Prostate gland (tissue), 2 donors: ENCODE results near the gene INAVA. TPM values are rescaled to one million over a fixed set of nuclear protein-coding genes. Genes with fewer than 3 reads are reported as not detected.

ENCODE experiments used
- DNase-seq: peaks from one replicate; pipeline ENCODE4 v3.0.0-alpha.2; 2019; ENCODE audit warnings: low spot score
- H3K27ac ChIP-seq, 2 donors: fragments of 200-600 bp; sonication (generic); 2 replicates each; pipeline ENCODE4 v1.5.1; 2017 to 2019
- H3K27me3 ChIP-seq: fragments of 200-600 bp; sonication (generic); replicated peaks from 2 replicates; pipeline ENCODE4 v1.5.1; 2019; ENCODE audit not compliant: insufficient read depth
- H3K36me3 ChIP-seq, 2 donors: fragments of 200-600 bp; sonication (generic); 1 replicate in 1 of 2; 2 replicates in 1 of 2; pipeline versions ENCODE4 v1.5.1 to v1.8.1; 2017 to 2019
- H3K4me1 ChIP-seq: fragments of 200-600 bp; sonication (generic); replicated peaks from 2 replicates; pipeline ENCODE4 v1.5.1; 2019
- H3K4me3 ChIP-seq, 2 donors: fragments of 200-600 bp; sonication (generic); 2 replicates each; pipeline ENCODE4 v1.5.1; 2017 to 2019
- H3K9me3 ChIP-seq: fragments of 200-600 bp; sonication (generic); 2 replicates; pipeline ENCODE4 v1.5.1; 2017
- POLR2A ChIP-seq: fragments of 450-650 bp; IDR thresholded peaks from one replicate; pipeline ENCODE4 v1.6.1; 2016; ENCODE audit warnings: antibody characterized with exemption, mild to moderate bottlenecking
- POLR2AphosphoS5 ChIP-seq: sonication (generic); formaldehyde crosslinking; IDR thresholded peaks from one replicate; pipeline ENCODE4 v1.6.1; 2017; ENCODE audit warnings: antibody characterized with exemption
- WGBS: methylation state at CpG from one replicate; pipeline ENCODE4 v1.1.5; 2018; 5-methylcytosine and 5-hydroxymethylcytosine counted together
- intact Hi-C: fragments of 100-400 bp; cut with DNase I; formaldehyde crosslinking; loops from one replicate; pipeline ENCODE4 v1.14.2; 2022
- total RNA-seq, 2 donors: library from RNA; depleted of rRNA; stranded (reverse); fragments of >200 nt; gene quantifications; one replicate each; pipeline ENCODE4 v1.1.0, GENCODE V29; 2016
- TF ChIP-seq, protein P1 (sequence below), 4 experiments: fragments of 200-600 bp in 2 of 4; fragments of 450-650 bp in 2 of 4; sonication (generic) in 2 of 4; IDR thresholded peaks; 1 replicate in 3 of 4; 2 replicates in 1 of 4; pipeline ENCODE4 v1.5.1; 2016 to 2019; ENCODE audit warnings: antibody characterized with exemption in 4 of 4, mild to moderate bottlenecking in 2 of 4, moderate library complexity in 2 of 4

The INAVA gene
- total RNA-seq, 2 donors from 2014 or later = 7.4 to 27.1 TPM

DNA sequence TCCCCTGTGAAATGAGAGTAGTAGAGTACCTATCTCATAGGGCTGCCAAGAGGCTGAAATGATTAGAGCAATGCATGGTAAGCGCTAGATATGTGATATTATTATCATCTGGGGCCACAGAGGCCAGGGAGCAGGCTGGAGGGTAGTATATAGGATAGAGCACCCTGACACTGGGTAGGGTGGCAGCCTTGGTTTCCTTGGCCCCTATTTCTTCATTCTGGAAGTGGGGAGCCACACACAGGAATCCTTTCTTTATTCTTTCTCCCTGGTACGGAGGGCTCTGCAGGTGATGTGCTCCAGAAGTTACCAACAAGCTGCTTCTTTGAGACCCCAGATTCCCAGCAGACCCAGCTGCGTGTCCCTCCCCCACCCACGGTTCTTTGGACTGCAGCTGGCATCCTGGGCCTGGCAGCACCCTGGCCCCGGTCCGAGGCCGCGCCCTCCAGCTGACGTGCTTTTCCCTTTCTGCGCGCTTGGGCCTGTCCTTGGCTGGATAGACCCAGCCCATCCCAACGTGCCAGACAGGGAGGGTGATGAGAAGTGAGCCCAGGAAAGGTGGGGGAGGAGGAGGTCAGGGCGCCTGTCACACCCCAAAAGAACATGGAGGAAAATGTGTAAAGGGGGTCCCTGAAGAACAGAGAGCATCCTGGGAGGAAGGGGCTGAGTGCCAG, 18.2 kb downstream of the INAVA start:
- Histone ChIP-seq H3K27ac (peak overlapping the region in 1 of 2 donors; percentile 9), H3K9me3 (no peaks in the 10 kb centered on the region), H3K27me3 (no peaks in the 10 kb centered on the region), H3K4me1 (no peaks in the 10 kb centered on the region), H3K4me3 (no peak overlapping the region), H3K36me3 (no peaks in the 10 kb centered on the region)
- intact Hi-C loops = no loop called here
- WGBS = 42% methylated on average over 13 of the region's 13 CpGs
- peak; percentile 77 for DNase-seq
- peak; percentile 66 for TF ChIP-seq POLR2AphosphoS5
- peak; percentile 25 for TF ChIP-seq POLR2A
- TF ChIP-seq, protein P1, sequence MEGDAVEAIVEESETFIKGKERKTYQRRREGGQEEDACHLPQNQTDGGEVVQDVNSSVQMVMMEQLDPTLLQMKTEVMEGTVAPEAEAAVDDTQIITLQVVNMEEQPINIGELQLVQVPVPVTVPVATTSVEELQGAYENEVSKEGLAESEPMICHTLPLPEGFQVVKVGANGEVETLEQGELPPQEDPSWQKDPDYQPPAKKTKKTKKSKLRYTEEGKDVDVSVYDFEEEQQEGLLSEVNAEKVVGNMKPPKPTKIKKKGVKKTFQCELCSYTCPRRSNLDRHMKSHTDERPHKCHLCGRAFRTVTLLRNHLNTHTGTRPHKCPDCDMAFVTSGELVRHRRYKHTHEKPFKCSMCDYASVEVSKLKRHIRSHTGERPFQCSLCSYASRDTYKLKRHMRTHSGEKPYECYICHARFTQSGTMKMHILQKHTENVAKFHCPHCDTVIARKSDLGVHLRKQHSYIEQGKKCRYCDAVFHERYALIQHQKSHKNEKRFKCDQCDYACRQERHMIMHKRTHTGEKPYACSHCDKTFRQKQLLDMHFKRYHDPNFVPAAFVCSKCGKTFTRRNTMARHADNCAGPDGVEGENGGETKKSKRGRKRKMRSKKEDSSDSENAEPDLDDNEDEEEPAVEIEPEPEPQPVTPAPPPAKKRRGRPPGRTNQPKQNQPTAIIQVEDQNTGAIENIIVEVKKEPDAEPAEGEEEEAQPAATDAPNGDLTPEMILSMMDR (IDR thresholded peaks at IDR 0.05) = no peak

DNA sequence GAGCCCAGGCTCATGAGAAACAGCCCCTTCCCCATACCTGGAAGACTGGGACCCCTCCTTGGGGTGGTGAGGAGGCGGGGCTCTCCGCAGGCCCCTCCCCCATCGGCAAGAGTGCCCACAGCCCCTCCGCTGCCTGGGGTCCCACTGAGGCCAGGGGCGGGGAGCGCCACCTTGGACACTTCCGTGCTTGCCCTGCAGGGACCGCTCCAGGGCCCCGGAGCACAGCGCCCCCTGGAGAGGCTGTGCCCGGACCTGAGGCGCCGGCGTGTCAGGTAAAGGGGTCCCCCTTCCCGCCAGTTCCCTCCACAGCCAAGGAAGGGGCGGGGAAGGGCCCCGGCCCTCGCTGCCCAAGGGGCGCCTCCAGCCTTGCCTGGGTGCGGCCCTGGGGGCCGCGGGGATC, 21.5 kb downstream of the INAVA start:
- DNase-seq = no peak
- Histone ChIP-seq H3K27ac (no peak overlapping the region), H3K27me3 (no peaks in the 10 kb centered on the region), H3K36me3 (no peaks in the 10 kb centered on the region), H3K9me3 (no peaks in the 10 kb centered on the region), H3K4me1 (no peaks in the 10 kb centered on the region), H3K4me3 (no peak overlapping the region)
- TF ChIP-seq, protein P1 (IDR thresholded peaks at IDR 0.05) = no peak
- TF ChIP-seq POLR2A (no peak), POLR2AphosphoS5 (no peak)
- intact Hi-C loops = no loop called here
- 48% methylated on average over 21 of the region's 22 CpGs for WGBS

DNA sequence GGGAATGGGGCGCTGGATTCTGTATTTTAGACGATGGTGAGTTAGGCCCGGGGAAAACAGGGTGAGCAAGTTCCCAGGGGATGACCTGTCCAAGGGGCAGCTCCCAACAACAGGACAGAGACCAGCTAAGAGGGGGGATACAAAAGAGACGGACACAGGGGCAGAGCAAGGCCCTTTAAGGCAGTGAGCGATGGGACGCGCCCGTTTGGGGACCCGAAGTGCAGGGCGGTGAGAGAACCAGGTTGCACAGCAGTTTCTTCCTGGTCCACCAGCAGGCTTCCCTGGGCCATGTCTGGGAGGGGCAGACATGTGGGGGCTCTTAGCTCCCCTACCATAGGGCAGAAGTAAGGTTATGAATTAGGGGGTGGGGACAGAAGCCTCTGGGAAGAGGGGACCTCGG, 22.0 kb downstream of the INAVA start:
- intact Hi-C loops = no loop called here
- Histone ChIP-seq H3K27me3 (no peaks in the 10 kb centered on the region), H3K36me3 (no peaks in the 10 kb centered on the region), H3K27ac (no peak overlapping the region), H3K4me3 (no peak overlapping the region), H3K9me3 (no peaks in the 10 kb centered on the region), H3K4me1 (no peaks in the 10 kb centered on the region)
- 86% methylated on average over 11 of the region's 11 CpGs for WGBS
- DNase-seq = no peak
- TF ChIP-seq POLR2AphosphoS5 (no peak), POLR2A (no peak)
- TF ChIP-seq, protein P1 (IDR thresholded peaks at IDR 0.05) = no peak

DNA sequence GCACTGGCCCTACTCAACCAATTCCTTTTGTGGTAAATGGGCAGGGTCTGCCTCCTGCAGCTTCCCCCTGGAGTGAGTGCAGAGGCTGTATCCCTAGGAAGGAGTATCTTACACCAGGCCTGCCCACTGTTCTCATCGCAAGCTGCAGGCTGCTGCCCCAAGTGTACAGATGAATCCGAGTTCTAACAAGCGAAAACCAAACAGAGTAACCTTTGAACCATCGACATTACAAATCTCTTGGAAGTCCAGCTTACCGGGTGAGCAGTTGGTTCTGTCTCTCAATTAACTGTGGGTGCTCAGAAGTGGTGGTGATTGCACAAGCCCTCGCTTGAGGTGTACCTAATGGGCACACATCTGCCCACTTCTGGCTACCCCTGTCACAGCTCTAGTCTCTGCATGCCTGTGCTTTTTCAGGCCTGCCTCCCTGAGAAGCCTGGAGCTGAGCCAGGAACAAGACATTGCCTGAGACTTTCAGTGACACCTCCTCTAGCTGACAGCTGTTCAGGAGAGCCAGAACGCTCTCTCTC, 22.7 kb downstream of the INAVA start:
- H3K27ac ChIP-seq = no peak overlapping the region
- no peak overlapping the region for H3K4me3 ChIP-seq
- intact Hi-C loops = no loop called here
- no peaks in the 10 kb centered on the region for H3K4me1 ChIP-seq
- H3K9me3 ChIP-seq = no peaks in the 10 kb centered on the region
- no peak for DNase-seq
- H3K36me3 ChIP-seq = no peaks in the 10 kb centered on the region
- TF ChIP-seq, protein P1 (IDR thresholded peaks at IDR 0.05) = no peak
- TF ChIP-seq POLR2AphosphoS5 = no peak
- no peak for TF ChIP-seq POLR2A
- WGBS = 58% methylated on average over 7 of the region's 7 CpGs
- no peaks in the 10 kb centered on the region for H3K27me3 ChIP-seq

DNA sequence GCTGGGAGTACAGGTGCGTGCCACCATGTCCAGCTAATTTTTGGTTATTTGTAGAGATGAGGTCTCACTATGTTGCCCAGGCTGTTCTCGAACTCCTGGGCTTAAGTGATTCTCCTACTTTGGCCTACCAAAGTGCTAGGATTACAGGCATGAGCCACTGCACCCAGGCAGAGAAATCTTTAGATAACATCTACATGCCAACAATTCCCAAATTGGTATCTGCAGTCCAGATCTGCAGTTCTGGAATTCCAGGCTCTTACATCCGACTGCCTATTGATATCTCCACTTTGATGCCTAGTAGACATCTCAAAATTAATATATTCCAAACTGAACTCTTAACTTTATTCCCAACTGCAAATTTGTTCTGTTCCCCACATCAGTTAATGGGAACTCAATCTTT, 23.3 kb downstream of the INAVA start:
- TF ChIP-seq, protein P1 (IDR thresholded peaks at IDR 0.05) = no peak
- TF ChIP-seq POLR2A = no peak
- no peak for TF ChIP-seq POLR2AphosphoS5
- no peaks in the 10 kb centered on the region for H3K9me3 ChIP-seq
- no peak overlapping the region for H3K27ac ChIP-seq
- no peaks in the 10 kb centered on the region for H3K4me1 ChIP-seq
- DNase-seq = no peak
- no peak overlapping the region for H3K4me3 ChIP-seq
- 89% methylated on average over 3 of the region's 3 CpGs for WGBS
- intact Hi-C loops = no loop called here
- H3K36me3 ChIP-seq = no peaks in the 10 kb centered on the region
- H3K27me3 ChIP-seq = no peaks in the 10 kb centered on the region
